Epidermal melanocyte (primary cell): Measurements from ENCODE around the gene MYEOV.

Source experiments
- DNase-seq: peaks from one replicate; pipeline ENCODE4 v3.0.0; 2011; ENCODE audit warnings: low spot score; ENCODE audit not compliant: insufficient read length

MYEOV gene

DNA sequence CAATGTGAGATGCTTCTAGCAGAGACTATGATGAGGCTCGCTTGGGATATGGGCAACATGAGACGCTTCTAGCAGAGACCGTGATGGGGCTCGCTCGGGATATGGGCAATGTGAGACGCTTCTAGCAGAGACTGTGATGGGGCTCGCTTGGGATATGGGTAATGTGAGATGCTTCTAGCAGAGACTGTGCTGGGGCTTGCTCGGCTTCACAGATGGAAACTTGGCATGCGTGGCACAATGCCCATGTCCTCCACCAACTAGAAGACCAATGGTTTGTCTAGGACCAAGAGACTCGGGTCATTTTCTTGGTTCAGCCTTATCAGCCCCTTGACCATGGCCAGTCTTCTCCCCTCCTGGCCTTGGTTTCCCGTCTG lies 7.1 kb downstream of the MYEOV start:
- DNase-seq, result no peak

GRCh38 chr11:69301455-69302401 lies 7.8 kb downstream of the MYEOV start:
- DNase-seq, result peak; percentile 53

DNA sequence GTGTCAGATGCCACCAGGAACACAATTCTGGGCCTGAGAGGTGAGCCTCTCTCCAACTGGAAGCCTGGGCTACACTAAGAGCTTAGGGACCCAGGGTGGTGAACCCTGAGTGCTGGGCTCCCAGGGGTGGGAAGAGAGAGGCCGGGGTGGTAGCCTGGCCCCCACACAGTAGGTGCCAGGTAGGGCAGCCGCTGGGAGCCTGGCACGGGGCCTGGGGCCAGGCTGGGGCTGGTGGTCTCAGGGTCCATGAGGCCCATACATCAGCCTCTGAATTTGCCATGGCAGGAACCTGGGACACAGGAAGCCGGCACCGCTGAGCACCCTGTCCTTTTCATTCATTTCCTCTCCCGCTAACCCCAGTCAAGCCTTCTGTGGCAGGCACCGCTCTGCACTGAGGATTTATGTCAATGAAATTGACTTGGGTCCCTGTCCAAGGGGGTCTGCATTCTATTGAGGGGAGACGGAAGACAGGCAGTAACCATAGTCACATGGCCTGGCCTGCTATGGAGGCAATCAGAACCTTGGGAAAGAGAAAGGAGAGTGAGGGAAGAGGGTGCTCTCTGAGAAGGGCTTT lies 8.6 kb downstream of the MYEOV start:
- no peak for DNase-seq

DNA sequence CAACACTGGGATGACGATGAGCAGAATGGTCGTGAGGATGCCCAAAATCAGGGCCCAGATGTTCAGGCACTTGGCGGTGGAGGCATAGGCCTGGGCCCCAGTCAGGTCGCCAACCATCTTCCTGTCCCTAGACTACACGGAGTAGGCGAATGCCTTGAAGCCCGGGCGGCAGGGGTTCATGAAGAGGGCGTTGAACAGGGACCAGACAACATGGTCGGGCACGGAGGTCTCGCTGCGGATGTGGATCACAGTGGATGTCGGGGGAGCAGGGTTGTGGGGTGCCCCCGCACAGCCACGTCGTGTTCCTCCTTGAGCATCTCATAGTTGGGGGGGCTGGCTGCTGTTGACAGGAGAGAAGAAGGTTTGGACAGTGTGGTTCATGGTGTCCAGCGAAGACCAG lies 9.5 kb downstream of the MYEOV start:
- no peak for DNase-seq

- no peak for DNase-seq
Observed at GRCh38 chr11:69304258-69304657, 10.3 kb downstream of the MYEOV start.

DNA sequence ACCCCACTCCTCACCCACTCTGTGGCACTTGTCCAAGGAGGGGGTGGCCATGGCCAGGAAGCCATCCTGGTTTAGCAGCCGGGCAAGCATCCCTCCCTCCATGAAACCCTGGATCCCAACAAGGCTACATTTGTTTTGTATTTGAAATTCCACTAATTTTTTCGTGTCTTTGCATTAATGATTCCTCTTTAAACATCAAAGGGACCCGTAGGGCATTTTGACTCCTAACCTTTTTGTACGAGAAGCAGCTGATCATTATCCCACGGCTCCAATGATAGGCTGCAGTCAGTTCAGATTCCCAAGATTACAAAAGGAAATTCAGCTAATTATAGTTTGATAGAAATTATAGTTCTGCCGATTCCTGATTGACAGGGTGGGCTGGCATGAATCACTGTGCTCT lies 10.7 kb downstream of the MYEOV start:
- DNase-seq, result no peak

DNA sequence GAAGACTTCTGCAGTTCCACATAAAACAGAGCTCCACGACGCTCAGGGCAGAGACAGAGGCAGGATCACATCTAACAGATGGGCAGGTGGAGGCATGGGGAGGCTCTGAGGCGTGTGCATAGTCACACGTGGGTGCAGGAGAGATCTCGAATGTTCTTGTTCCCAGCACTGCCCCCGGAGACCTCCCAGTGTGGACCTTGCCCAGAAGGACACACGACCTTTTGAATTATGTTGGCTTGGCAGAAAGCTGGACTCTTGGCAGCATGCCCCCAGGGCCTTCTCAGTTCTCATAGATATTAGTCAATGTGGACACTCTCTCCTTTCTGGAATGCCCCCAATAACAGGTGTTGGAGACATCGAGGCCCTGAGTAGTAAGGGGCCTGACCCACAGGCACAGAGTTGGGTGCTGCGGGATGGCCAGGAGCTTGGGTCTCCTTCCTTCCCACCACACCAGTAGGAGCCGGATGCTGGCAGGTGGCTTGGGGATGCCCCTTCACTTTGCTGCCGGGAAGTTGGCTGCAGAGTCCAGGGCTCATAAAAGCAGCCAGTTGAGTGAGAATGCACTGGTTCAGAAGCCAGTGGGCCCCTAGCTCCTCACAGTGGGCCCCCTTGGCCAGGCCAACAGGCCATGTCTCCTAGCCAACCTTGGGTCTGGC lies 12.1 kb downstream of the MYEOV start:
- DNase-seq, result no peak

DNA sequence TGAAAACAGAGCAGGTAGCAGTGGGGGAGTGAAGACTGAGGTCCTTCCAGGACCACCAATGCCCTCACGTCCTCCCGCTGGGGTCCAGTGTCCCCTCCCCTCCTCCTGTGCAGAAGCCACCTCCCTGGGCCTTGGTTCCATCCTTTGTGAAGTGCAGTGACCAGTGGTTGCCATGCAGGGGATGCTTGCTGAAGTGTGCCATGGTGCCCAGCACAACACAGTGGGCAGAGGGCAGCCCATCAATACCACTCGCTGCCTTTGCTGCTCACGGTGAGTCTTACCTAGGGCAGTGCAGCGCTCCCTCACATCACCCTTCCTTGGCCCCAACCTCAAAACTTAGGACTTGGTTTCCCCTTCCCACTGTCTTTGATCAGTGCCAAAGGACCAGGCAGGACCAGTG lies 12.9 kb downstream of the MYEOV start:
- DNase-seq, result no peak

- no peak for DNase-seq
Observed at GRCh38 chr11:69307421-69307820, 13.5 kb downstream of the MYEOV start.

DNA sequence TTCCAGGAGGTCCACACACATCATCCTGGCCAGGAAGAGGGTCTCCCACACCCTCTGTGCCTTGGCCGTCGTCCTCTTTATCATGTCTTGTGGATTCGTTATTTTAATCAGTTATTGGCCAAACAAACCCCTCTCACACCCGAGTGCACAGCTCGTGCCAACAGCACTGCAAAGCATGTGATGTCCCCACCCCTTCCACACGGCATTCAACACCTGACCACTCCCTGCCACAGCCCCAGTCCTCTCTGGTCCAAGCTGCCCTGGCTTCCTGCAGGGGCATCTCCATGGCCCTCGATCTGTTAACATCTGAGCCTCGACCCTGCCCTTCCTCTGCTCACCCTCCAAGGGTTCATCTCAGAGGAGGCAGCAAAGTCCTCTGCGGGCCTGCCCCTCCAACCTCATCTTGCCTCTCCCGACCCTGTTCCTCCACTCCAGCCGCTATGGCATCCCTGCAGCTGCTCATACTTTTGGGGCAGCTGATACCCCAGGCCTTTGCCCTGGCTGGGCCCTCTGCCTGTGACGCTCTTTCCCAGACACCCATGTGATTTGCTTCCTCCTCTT lies 14.0 kb downstream of the MYEOV start:
- DNase-seq, result no peak

- DNase-seq, result no peak
Observed at GRCh38 chr11:69308491-69308911, 14.5 kb downstream of the MYEOV start.

GRCh38 chr11:69308936-69309615 lies 15.1 kb downstream of the MYEOV start:
- DNase-seq, result no peak

DNA sequence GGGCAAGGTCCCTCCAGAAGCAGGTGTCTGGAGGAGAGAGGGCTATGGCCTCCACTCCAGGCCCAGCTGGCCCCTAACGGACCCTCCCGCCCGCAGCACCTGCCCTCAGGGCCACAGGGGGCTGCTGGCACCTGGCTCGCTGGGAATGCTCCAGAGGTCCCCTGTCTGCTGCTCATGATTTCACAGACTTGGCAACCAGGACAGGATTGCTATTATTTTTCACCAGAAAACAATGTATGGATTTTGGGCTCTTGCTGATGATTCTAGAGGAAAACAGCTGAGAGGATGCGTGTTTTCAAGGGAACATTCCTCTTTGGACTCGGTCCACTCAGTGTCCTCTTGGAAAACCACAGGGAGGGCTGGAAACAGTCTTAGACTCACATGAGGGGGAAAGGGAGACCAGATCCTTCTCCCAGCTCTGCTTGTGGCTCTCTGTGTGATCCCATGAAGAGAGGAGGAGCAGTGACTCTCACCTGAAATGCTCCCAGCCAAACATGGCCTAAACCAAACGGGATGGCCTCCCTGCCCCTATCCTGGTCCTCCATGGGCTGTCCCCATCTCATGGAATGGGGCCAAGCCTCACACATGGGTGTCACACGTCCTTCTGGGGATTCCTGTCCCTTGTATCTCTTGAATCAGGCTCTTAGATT lies 15.8 kb downstream of the MYEOV start:
- DNase-seq, result no peak

DNA sequence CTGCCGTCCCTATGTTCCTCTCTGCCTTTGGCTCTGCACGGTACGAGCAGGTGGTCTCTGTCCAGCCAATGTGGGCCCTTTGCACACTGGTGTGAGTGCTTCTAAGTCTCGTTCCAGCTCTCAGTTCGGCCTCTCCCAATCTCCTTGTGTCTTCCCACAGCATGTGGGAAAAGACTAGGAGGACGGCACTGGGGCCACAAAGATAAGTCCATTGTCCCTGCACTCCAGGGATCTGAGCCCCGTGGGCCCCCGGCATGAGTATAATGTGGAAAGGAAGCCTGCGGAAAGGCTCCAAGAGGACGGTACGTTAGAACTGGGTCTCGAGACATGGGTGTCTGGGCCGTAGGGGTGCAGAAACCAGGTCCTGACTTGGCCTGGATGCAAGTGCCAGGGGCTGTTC lies 16.4 kb downstream of the MYEOV start:
- DNase-seq, result no peak

- DNase-seq, result no peak
Observed at GRCh38 chr11:69310934-69311766, 17.2 kb downstream of the MYEOV start.

DNA sequence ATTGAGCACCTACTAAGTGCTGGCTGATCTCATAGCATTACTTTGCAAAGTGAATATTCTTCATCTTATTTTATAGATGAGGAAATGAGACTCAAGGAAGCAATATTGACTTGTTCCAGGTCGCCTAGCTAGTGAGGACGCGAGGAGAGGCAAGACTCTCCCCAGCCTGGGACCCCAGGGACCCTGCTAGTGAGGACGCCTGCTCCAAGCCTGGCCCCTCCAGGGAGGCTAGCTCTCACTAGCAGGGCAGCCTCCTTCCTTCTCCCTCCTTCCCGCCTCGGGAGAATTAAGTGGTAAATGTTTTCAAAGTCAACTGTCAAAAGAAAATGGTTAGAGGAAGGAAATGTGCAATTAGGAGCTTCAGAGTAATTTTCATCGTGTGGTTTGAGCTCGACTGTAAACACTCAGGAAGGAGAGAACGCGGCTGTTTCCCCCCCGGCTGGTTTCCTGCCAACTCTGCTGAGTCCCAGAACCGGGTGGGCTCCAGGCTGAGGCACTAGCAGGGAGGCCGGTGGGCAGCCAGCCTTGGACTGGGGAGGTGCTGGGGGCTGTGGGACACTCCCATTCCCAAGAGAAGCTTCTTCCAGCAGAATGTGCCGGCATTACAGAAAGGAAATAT lies 17.9 kb downstream of the MYEOV start:
- DNase-seq, result no peak

DNA sequence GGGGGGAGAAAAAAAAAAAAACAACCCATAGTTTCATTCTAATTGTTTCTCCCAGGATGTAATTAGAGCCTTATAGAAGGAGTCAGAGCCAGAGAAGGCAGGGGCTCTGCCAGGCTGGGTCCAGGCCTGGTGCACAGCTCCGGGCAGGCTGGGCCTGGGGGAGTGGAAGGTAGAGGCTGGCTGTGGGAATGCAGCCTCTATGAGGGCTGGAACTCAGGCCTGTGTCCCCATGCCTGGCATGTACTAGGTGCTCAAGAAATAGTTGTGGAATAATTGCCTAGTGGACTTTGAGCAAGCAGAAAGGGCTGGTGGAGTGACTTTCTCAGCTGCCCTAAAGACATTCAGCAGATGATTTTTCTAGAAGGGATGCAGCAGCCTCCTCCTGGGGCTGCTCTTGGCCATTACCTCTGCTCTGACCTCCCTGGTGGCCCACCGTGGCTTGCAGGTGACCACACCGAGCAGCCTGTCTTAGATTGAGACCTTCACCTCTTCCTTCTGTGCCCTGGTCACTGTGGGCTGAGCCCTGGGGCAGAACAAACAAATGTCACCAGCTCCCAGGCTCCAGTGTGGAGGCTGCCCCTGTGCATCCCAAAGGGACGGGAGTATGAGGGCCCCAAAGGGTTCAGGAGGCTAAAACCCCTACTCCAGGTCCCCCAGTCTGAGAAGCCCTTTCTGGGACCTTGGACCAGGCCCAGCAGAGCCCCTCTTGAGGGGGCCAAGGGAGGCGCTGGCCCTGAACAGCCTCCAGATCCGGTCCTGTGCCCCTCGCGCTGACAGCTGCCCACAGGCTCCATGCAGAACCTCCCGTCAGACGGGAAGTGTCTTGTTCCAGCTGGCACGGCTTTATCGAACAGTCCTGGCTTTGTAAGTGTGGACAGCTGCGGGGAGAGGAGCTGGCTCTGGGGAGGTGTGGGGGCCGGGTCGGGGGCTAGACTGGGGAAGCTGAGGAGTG lies 18.8 kb downstream of the MYEOV start:
- no peak for DNase-seq

GRCh38 chr11:69313992-69314391 lies 20.0 kb downstream of the MYEOV start:
- no peak for DNase-seq

DNA sequence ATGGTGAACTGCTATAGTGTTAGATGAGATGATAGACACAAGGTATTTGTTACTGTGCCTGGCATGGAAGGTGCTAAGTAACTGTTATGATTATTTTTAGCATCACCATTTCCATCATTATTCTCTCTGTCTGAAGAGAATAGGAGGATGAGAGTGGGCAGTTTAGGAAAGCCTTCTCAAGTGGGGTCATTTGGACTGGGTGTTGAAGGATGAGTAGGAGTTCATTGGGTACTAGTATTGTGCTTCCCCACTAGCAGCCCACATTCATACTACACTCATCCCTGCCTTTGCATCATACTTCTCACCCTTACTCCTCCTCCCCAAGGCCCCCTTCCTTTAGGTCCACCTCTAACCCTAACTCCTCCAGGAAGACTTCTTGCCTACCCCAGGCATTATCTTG lies 20.6 kb downstream of the MYEOV start:
- no peak for DNase-seq
